AG04449 (cell line): Measurements from ENCODE around the gene ANO9.

ENCODE experiments used
- CTCF ChIA-PET: fragments of 350-600 bp; formaldehyde crosslinking; extraction: SDS; loops from one replicate; lab custom pipeline; 2021; ENCODE audit warnings: antibody characterized with exemption; lab: Yijun Ruan, JAX
- POLR2A ChIA-PET: fragments of 400-600, 350-600 bp; formaldehyde crosslinking; extraction: SDS; loops from one replicate; lab custom pipeline; 2020; ENCODE audit warnings: antibody characterized with exemption, inconsistent platforms; lab: Yijun Ruan, JAX
- DNase-seq: peaks from one replicate; pipeline ENCODE4 v3.0.0-alpha.2; 2010; ENCODE audit warnings: low read depth, low spot score
- H3K4me3 ChIP-seq: 2 replicates; pipeline ENCODE4 v1.5.1; 2011; ENCODE audit warnings: low read depth, mild to moderate bottlenecking, control low read depth, low read length
- TF ChIP-seq, protein P1 (sequence below): IDR thresholded peaks from one replicate; pipeline ENCODE4 v1.5.1; 2011; ENCODE audit warnings: mild to moderate bottlenecking, moderate library complexity, low read length, control low read depth, inconsistent platforms; ENCODE audit not compliant: insufficient read depth; ENCODE audit errors: missing control alignments

Gene ANO9

GRCh38 chr11:420911-421321, 20.9 kb downstream of the ANO9 start:
- CTCF ChIA-PET = no interaction called here
- POLR2A ChIA-PET = no interaction called here
- DNase-seq = no peak
- H3K4me3 ChIP-seq = no peak overlapping the region
- TF ChIP-seq, protein P1, sequence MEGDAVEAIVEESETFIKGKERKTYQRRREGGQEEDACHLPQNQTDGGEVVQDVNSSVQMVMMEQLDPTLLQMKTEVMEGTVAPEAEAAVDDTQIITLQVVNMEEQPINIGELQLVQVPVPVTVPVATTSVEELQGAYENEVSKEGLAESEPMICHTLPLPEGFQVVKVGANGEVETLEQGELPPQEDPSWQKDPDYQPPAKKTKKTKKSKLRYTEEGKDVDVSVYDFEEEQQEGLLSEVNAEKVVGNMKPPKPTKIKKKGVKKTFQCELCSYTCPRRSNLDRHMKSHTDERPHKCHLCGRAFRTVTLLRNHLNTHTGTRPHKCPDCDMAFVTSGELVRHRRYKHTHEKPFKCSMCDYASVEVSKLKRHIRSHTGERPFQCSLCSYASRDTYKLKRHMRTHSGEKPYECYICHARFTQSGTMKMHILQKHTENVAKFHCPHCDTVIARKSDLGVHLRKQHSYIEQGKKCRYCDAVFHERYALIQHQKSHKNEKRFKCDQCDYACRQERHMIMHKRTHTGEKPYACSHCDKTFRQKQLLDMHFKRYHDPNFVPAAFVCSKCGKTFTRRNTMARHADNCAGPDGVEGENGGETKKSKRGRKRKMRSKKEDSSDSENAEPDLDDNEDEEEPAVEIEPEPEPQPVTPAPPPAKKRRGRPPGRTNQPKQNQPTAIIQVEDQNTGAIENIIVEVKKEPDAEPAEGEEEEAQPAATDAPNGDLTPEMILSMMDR = no peak

DNA sequence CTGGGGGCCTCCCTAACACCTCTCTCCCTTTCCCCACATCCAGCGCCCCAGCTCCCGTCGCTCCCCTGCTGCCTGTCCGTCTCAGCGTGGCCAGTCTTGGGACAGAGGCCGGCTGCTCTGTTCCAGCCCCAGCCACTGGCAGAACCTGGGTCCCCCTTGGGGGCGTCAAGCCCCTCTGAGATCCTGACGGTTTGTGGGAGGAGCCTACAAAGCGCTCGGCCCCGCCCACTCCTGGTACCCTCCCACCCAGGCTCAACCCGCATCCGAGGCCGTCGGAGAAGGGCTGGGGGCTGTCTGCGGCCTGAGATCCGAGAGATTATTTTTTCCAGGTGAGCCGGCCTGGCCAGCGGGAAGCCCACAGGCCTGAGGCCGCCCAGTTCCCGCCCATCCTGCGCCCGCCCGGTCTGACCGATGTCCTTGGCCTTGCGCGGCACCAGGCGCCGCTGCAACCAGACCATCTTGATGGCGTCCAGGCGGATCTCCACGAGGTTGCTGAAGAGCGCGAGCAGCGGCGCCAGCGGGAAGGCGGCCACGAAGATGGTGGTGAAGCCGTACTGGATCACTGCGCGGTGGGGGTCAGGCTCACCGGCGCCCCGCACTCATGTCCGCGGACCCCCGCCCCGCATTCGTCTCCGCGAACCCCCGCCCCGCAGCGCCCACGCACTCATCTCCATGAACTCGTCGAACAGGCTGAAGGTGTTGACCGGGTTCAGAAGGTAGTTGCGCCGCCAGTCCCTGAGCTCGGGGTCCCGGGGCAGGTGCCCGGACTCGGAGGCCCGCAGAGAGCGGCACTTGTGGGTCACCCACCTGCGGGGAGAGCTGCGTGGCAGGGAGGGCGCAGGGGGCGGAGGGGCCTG, 21.5 kb downstream of the ANO9 start:
- no peak for DNase-seq
- no peak overlapping the region for H3K4me3 ChIP-seq
- ChIA-PET POLR2A (no interaction called here), CTCF (no interaction called here)
- TF ChIP-seq, protein P1 = no peak

GRCh38 chr11:419248-420005, 22.4 kb downstream of the ANO9 start:
- POLR2A ChIA-PET = no interaction called here
- TF ChIP-seq, protein P1 = no peak
- no peak for DNase-seq
- H3K4me3 ChIP-seq = no peak overlapping the region
- CTCF ChIA-PET = no interaction called here

- H3K4me3 ChIP-seq = no peak overlapping the region
- CTCF ChIA-PET = no interaction called here
- POLR2A ChIA-PET = no interaction called here
- DNase-seq = no peak
- TF ChIP-seq, protein P1 = no peak
These were observed 23.2 kb downstream of the ANO9 start for GRCh38 chr11:418343-419247.

GRCh38 chr11:417652-418342, 24.0 kb downstream of the ANO9 start:
- no peak for DNase-seq
- TF ChIP-seq, protein P1 = no peak
- ChIA-PET POLR2A (no interaction called here), CTCF (interaction anchor here (1.0 kb wide), 1 partner anchor 31 kb away, joined by 5 read pairs; no protein-coding TSS in a partner anchor)
- no peak overlapping the region for H3K4me3 ChIP-seq
